Tibial nerve (tissue), 4 donors: ENCODE data around the gene IBSP. TPM values are rescaled to one million over a fixed set of nuclear protein-coding genes. Genes with fewer than 3 reads are reported as not detected.

Source experiments
- DNase-seq, 2 donors: peaks; one replicate each; pipeline ENCODE4 v3.0.0-alpha.2; 2019; ENCODE audit warnings: low spot score in 2 of 2
- H3K27ac ChIP-seq, 4 donors: fragments of 200-600 bp; sonication (generic) in 3 of 4; one replicate each; pipeline ENCODE4 v1.5.1; 2017 to 2019; ENCODE audit warnings: mild to moderate bottlenecking in 1 of 4
- H3K27me3 ChIP-seq, 2 donors: fragments of 200-600 bp; sonication (generic) in 1 of 2; one replicate each; pipeline versions ENCODE4 v1.5.1 to v1.6.0; 2017 to 2019
- H3K36me3 ChIP-seq, 3 donors: fragments of 200-600 bp; sonication (generic); one replicate each; pipeline ENCODE4 v1.5.1; 2018 to 2019
- H3K4me1 ChIP-seq, 4 donors: fragments of 200-600 bp; sonication (generic) in 3 of 4; one replicate each; pipeline ENCODE4 v1.5.1; 2017 to 2019
- H3K4me3 ChIP-seq, 4 donors: fragments of 200-600 bp; sonication (generic) in 3 of 4; one replicate each; pipeline ENCODE4 v1.5.1; 2017 to 2019; ENCODE audit warnings: mild to moderate bottlenecking in 1 of 4, moderate library complexity in 1 of 4
- H3K9me3 ChIP-seq, 4 donors: fragments of 200-600 bp; sonication (generic) in 3 of 4; one replicate each; pipeline ENCODE4 v1.5.1; 2017 to 2019
- CTCF ChIP-seq, 5 experiments: fragments of 200-600 bp in 3 of 5; fragments of 450-650 bp in 2 of 5; sonication (generic) in 3 of 5; IDR thresholded peaks; one replicate each; pipeline ENCODE4 v1.5.1; 2016 to 2019; ENCODE audit warnings: antibody characterized with exemption in 5 of 5, mild to moderate bottlenecking in 3 of 5, moderate library complexity in 2 of 5
- EP300 ChIP-seq, 2 donors: sonication (generic); formaldehyde crosslinking; IDR thresholded peaks; one replicate each; pipeline ENCODE4 v1.6.1; 2017; ENCODE audit warnings: antibody characterized with exemption in 2 of 2, mild to moderate bottlenecking in 1 of 2
- POLR2A ChIP-seq, 2 donors: fragments of 450-650 bp; IDR thresholded peaks; one replicate each; pipeline ENCODE4 v1.6.1; 2017; ENCODE audit warnings: antibody characterized with exemption in 2 of 2, mild to moderate bottlenecking in 2 of 2, moderate library complexity in 2 of 2
- WGBS, 2 donors: methylation state at CpG; one replicate each; pipeline ENCODE4 v1.1.5; 2018; 5-methylcytosine and 5-hydroxymethylcytosine counted together
- total RNA-seq, 4 donors: library from RNA; depleted of rRNA; stranded (reverse); fragments of >200 nt; gene quantifications; one replicate each; pipeline ENCODE4 v1.1.0, GENCODE V29; 2016

IBSP gene
- total RNA-seq, 4 donors from 2014 or later: not detected

DNA sequence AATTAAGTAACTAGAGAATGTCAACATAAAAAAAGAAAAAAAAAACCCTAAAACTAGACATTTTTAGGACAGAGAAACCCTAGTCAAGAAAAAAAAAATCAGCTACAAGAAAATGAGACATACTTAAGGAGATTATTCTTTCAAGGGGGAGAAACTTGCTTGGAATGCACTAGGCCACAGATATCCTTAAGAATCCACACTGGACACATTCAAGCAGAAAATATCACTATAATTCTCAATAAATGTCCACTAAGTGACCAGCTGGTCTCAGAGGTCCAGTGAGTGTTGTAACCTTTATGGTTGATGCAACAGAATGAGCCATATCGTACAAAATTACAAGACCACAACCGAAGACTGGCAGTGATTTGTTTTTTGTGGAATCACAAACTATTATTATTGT lies 15.6 kb upstream of the IBSP start:
- WGBS, 2 donors: 50 to 71% methylated on average over 2 of the region's 2 CpGs
- DNase-seq: no peak
- H3K27me3 ChIP-seq: no peaks in the 10 kb centered on the region

DNA sequence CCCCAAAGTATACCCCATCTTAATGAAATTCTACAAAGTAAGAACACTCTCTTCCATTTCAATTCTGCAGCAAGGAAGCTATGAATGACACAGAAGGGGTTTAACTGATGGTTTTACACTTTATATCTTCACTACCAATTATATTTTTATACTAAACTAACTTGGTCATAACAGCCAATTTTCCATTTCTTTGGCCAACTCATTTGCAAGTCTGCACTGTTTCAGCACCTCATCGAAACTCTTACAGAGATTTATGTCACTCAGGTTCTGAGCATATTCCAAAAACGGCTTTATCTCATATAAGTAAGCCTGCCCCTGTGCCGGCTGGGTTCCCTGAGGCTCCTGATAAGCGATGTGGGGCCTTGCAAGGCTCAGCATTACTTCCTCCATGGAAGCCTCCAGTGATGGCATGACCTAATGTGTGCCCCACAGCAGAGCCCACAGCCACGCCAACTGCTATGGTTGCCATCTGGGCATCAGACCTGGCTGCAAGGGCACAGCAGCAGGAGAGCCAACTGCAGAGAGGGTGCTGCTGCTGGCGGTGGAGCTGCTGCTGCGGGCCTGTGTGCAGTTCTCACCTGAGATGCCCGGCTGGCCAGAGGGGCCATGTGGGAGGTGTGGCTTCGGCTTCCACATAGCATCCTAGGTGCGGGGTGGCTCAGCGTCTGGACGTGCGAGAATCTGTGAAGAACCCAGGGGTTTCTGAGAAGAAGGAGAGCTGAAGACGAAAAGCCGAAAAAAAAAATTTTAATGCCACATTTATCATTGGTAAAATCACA lies 13.4 kb upstream of the IBSP start:
- Histone ChIP-seq H3K4me1 (no peaks in the 10 kb centered on the region), H3K4me3 (no peak overlapping the region), H3K36me3 (no peaks in the 10 kb centered on the region), H3K27ac (no peak overlapping the region), H3K27me3 (no peaks in the 10 kb centered on the region), H3K9me3 (no peaks in the 10 kb centered on the region)
- TF ChIP-seq EP300 (IDR thresholded peaks at IDR 0.05): no peak
- TF ChIP-seq CTCF (IDR thresholded peaks at IDR 0.05): no peak
- TF ChIP-seq POLR2A (IDR thresholded peaks at IDR 0.05): no peak
- WGBS, 2 donors: 89 to 91% methylated on average over 15 of the region's 15 CpGs
- no peak for DNase-seq

More for the DNA sequence above, 15.6 kb upstream of the IBSP start:
- Histone ChIP-seq H3K4me1 (no peaks in the 10 kb centered on the region), H3K9me3 (no peaks in the 10 kb centered on the region), H3K36me3 (no peaks in the 10 kb centered on the region), H3K4me3 (no peak overlapping the region), H3K27ac (no peak overlapping the region)
- TF ChIP-seq CTCF (IDR thresholded peaks at IDR 0.05) (no peak), POLR2A (IDR thresholded peaks at IDR 0.05) (no peak), EP300 (IDR thresholded peaks at IDR 0.05) (no peak)

- Histone ChIP-seq H3K27me3 (no peaks in the 10 kb centered on the region), H3K9me3 (no peaks in the 10 kb centered on the region), H3K36me3 (no peaks in the 10 kb centered on the region), H3K4me3 (no peak overlapping the region), H3K27ac (no peak overlapping the region), H3K4me1 (no peaks in the 10 kb centered on the region)
- TF ChIP-seq CTCF (IDR thresholded peaks at IDR 0.05): no peak
- no peak for TF ChIP-seq EP300 (IDR thresholded peaks at IDR 0.05)
- no peak for DNase-seq
These were observed 3.5 kb downstream of the IBSP start for GRCh38 chr4:87802858-87803257.

- Histone ChIP-seq H3K27me3 (no peaks in the 10 kb centered on the region), H3K36me3 (no peaks in the 10 kb centered on the region), H3K4me3 (no peak overlapping the region), H3K4me1 (no peaks in the 10 kb centered on the region), H3K9me3 (no peaks in the 10 kb centered on the region), H3K27ac (no peak overlapping the region)
- 69 to 81% methylated on average over 2 of the region's 2 CpGs for WGBS, 2 donors
- TF ChIP-seq POLR2A (IDR thresholded peaks at IDR 0.05) (no peak), CTCF (IDR thresholded peaks at IDR 0.05) (no peak), EP300 (IDR thresholded peaks at IDR 0.05) (no peak)
- DNase-seq: no peak
These were observed 4.1 kb downstream of the IBSP start for GRCh38 chr4:87803421-87803820.

DNA sequence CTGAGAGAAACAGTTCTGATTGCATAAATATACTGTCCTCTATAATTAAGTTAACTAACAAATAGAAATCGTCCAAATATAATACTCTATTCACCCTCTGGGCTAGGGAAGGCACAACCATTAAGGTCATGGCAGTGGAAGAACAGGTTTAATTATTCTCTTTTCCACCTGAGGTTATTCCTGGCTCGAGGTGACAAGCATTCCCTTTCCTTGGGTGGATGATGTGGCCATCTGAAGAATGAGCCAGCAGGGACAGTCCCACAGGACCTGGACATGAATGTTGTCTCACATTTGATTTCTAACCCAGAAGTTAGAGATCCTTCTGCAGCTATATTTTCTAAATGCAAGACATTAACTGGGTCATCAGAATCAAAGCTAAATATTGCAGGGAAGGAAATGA lies 5.5 kb downstream of the IBSP start:
- no peaks in the 10 kb centered on the region for H3K36me3 ChIP-seq
- 57 to 59% methylated on average over 2 of the region's 2 CpGs for WGBS, 2 donors
- no peak overlapping the region for H3K4me3 ChIP-seq
- no peak for TF ChIP-seq EP300 (IDR thresholded peaks at IDR 0.05)
- no peak for TF ChIP-seq CTCF (IDR thresholded peaks at IDR 0.05)
- TF ChIP-seq POLR2A (IDR thresholded peaks at IDR 0.05): no peak
- no peaks in the 10 kb centered on the region for H3K27me3 ChIP-seq
- DNase-seq: no peak
- H3K4me1 ChIP-seq: no peaks in the 10 kb centered on the region
- H3K9me3 ChIP-seq: no peaks in the 10 kb centered on the region
- H3K27ac ChIP-seq: no peak overlapping the region
